Endothelial cell of umbilical vein (primary cell): ENCODE results near the gene CALD1. TPM values are rescaled to one million over a fixed set of nuclear protein-coding genes. Genes with fewer than 3 reads are reported as not detected.

Experiments used
- BruUV-seq: library from RNA; stranded (reverse); fragments of 400-500 nt; replicated peaks from 2 replicates; lab custom pipeline; 2021; lab: Mats Ljungman, UMichigan
- CTCF ChIA-PET: fragments of 300-600, 350-600 bp; sonication (Branson Sonifier 250); formaldehyde crosslinking; loops from one replicate; lab custom pipeline; 2021; ENCODE audit warnings: antibody characterized with exemption, inconsistent platforms; lab: Charles Lee
- POLR2A ChIA-PET: fragments of 300-600, 350-600 bp; sonication (Branson Sonifier 250); formaldehyde crosslinking; loops from one replicate; lab custom pipeline; 2021; ENCODE audit warnings: antibody characterized with exemption, inconsistent platforms; lab: Charles Lee
- DNase-seq: peaks from one replicate; pipeline ENCODE4 v3.0.0-alpha.2; 2011; ENCODE audit warnings: low read depth, low spot score
- FAIRE-seq: peaks from 2 replicates; lab custom pipeline; 2011; peaks lifted over from hg19 to GRCh38; lab: Jason Lieb, UNC
- H2AFZ ChIP-seq: 2 replicates; pipeline ENCODE4 v1.6.0; 2012; ENCODE audit warnings: low read depth, low read length, control low read depth, inconsistent platforms
- H3K27ac ChIP-seq: 2 replicates; pipeline ENCODE4 v1.5.1; 2011; ENCODE audit warnings: low read depth, mild to moderate bottlenecking, control low read depth, low read length, moderate library complexity; ENCODE audit not compliant: insufficient read depth
- H3K27me3 ChIP-seq, 2 experiments: 2 replicates each; pipeline versions ENCODE4 v1.6.0 to v1.6.1; 2011; ENCODE audit warnings: low read length in 2 of 2, mixed read lengths in 1 of 2; ENCODE audit not compliant: control insufficient read depth in 2 of 2, insufficient read depth in 2 of 2
- H3K36me3 ChIP-seq, 2 experiments: 2 replicates in 1 of 2; 3 replicates in 1 of 2; pipeline ENCODE4 v1.5.1; 2011; ENCODE audit warnings: low read length in 2 of 2, mild to moderate bottlenecking in 1 of 2, moderate library complexity in 1 of 2; ENCODE audit not compliant: control insufficient read depth in 2 of 2, insufficient read depth in 2 of 2; ENCODE audit errors: extremely low read depth in 1 of 2
- H3K4me1 ChIP-seq: 3 replicates; pipeline ENCODE4 v1.5.1; 2011; ENCODE audit warnings: mild to moderate bottlenecking, low read length; ENCODE audit not compliant: control insufficient read depth, insufficient read depth; ENCODE audit errors: extremely low read depth
- H3K4me2 ChIP-seq: 2 replicates; pipeline ENCODE4 v1.6.1; 2011; ENCODE audit warnings: low read length, control low read depth, mixed read lengths; ENCODE audit not compliant: insufficient read depth
- H3K4me3 ChIP-seq, 3 experiments: fragments of 200-600 bp in 1 of 3; sonication (generic), shearing (Covaris generic) in 1 of 3; replicated peaks in 1 of 3; 2 replicates each; pipeline ENCODE4 v1.5.1; 2011 to 2016; ENCODE audit warnings: control low read depth in 3 of 3, low read length in 3 of 3, mild to moderate bottlenecking in 2 of 3, inconsistent platforms in 1 of 3, low read depth in 1 of 3, moderate library complexity in 1 of 3; ENCODE audit not compliant: insufficient read depth in 1 of 3
- H3K79me2 ChIP-seq: 2 replicates; pipeline ENCODE4 v1.6.0; 2012; ENCODE audit warnings: low read length, inconsistent platforms; ENCODE audit not compliant: control insufficient read depth, insufficient read depth
- H3K9ac ChIP-seq: replicated peaks from 2 replicates; pipeline ENCODE3; 2011; ENCODE audit warnings: low read length, control low read depth; ENCODE audit not compliant: insufficient read depth; ENCODE audit errors: extremely low read depth
- H3K9me1 ChIP-seq: replicated peaks from 3 replicates; pipeline ENCODE4 v1.6.0; 2011; ENCODE audit warnings: mild to moderate bottlenecking, low read length; ENCODE audit not compliant: control insufficient read depth, insufficient read depth; ENCODE audit errors: extremely low read depth
- H3K9me3 ChIP-seq: replicated peaks from 2 replicates; pipeline ENCODE4 v1.5.1; 2012; ENCODE audit warnings: low read length, inconsistent platforms; ENCODE audit not compliant: control insufficient read depth, insufficient read depth
- H4K20me1 ChIP-seq: replicated peaks from 2 replicates; pipeline ENCODE3; 2011; ENCODE audit warnings: mild to moderate bottlenecking, low read length; ENCODE audit not compliant: control insufficient read depth, insufficient read depth; ENCODE audit errors: extremely low read depth
- CTCF ChIP-seq, 2 donors: IDR thresholded peaks; 1 replicate in 1 of 2; 2 replicates in 1 of 2; pipeline ENCODE4 v1.5.1; 2011; ENCODE audit warnings: low read length in 2 of 2, mild to moderate bottlenecking in 2 of 2, moderate library complexity in 2 of 2, control low read depth in 1 of 2, inconsistent platforms in 1 of 2, low read depth in 1 of 2; ENCODE audit not compliant: insufficient read depth in 1 of 2; ENCODE audit errors: extremely low read depth in 1 of 2
- EZH2 ChIP-seq: IDR thresholded peaks from 2 replicates; pipeline ENCODE4 v1.6.1; 2012; ENCODE audit warnings: borderline replicate concordance, low read depth, mild to moderate bottlenecking, moderate library complexity, low read length, inconsistent platforms; ENCODE audit not compliant: severe bottlenecking
- FOS ChIP-seq: IDR thresholded peaks from 2 replicates; pipeline ENCODE4 v1.6.1; 2011; ENCODE audit warnings: mild to moderate bottlenecking, low read length, moderate library complexity, borderline replicate concordance; ENCODE audit not compliant: insufficient read depth
- GATA2 ChIP-seq: IDR thresholded peaks from 2 replicates; pipeline ENCODE4 v1.7.0; 2011; ENCODE audit warnings: low read depth, mild to moderate bottlenecking, moderate library complexity, mixed read lengths, low read length; ENCODE audit not compliant: insufficient read length, insufficient read depth
- JUN ChIP-seq: IDR thresholded peaks from 2 replicates; pipeline ENCODE4 v1.6.1; 2011; ENCODE audit warnings: borderline replicate concordance, low read depth; ENCODE audit not compliant: insufficient read length, insufficient read depth
- MAX ChIP-seq: IDR thresholded peaks from 2 replicates; pipeline ENCODE4 v1.6.1; 2011; ENCODE audit not compliant: insufficient read depth, insufficient read length
- MYC ChIP-seq: IDR thresholded peaks from one replicate; pipeline ENCODE4 v1.6.1; 2011; ENCODE audit warnings: mild to moderate bottlenecking, low read depth, low read length
- POLR2AphosphoS5 ChIP-seq: IDR thresholded peaks from 2 replicates; pipeline ENCODE4 v1.6.1; 2012; ENCODE audit warnings: low read depth, mild to moderate bottlenecking, control low read depth, low read length, moderate library complexity; ENCODE audit not compliant: insufficient read depth
- dilution Hi-C: fragments of 300-500 bp; cut with MboI; formaldehyde crosslinking; loops from one replicate; pipeline ENCODE4 v1.15.0; 2019; ENCODE audit warnings: low sequenced_read_pairs; ENCODE audit not compliant: extremely low pct_ligation_motif_present
- intact Hi-C: fragments of 100-400 bp; cut with micrococcal nuclease; formaldehyde crosslinking; loops from one replicate; pipeline ENCODE4 v1.10.0; 2022
- polyA plus RNA-seq, 4 experiments: library from polyadenylated mRNA; depleted of rRNA in 3 of 4; stranded (reverse) in 3 of 4; unstranded in 1 of 4; fragments of >200 nt; gene quantifications; 2 replicates each; pipeline versions ENCODE4 v1.2.1 to v1.2.3, GENCODE V29; 2011 to 2012; ENCODE audit warnings: missing spikeins in 1 of 4
- total RNA-seq: library from RNA; stranded (reverse); gene quantifications from 2 replicates; pipeline ENCODE4 v1.2.3, GENCODE V29; 2021

CALD1 gene
- total and polyA plus RNA-seq, 2 donors (not counting 3 experiments of a cell fraction or from before 2014, with no cell fraction given) = 136 to 307 TPM

GRCh38 chr7:134845461-134845860, 66.0 kb downstream of the CALD1 start:
- CTCF ChIA-PET = interaction anchor here (3.0 kb wide), 1 partner anchor 11 kb away, joined by 9 read pairs; no protein-coding TSS in a partner anchor
- no peak for FAIRE-seq
- POLR2A ChIA-PET = no interaction called here
- no TSS peak for BruUV-seq
- Histone ChIP-seq H3K9me3 (no peaks in the 10 kb centered on the region), H3K9ac (no peak overlapping the region), H3K9me1 (no peaks in the 10 kb centered on the region), H3K27ac (no peak overlapping the region), H3K79me2 (peaks cover 77% of the 10 kb centered on the region), H3K4me2 (no peak overlapping the region), H3K36me3 (peaks cover 16 to 17% of the 10 kb centered on the region in 2 experiments), H2AFZ (no peak overlapping the region), H3K4me3 (no peak overlapping the region), H3K4me1 (peaks cover 37% of the 10 kb centered on the region), H4K20me1 (no peaks in the 10 kb centered on the region), H3K27me3 (no peaks in the 10 kb centered on the region)
- intact Hi-C loops = no loop called here
- no peak for DNase-seq
- TF ChIP-seq CTCF (IDR thresholded peaks at IDR 0.05; ENCODE audit: extremely low read depth in 1 of 2, insufficient read depth in 1 of 2, low read depth in 1 of 2, low read length in 2 of 2) (peak in 1 of 2 donors; percentile 18), POLR2AphosphoS5 (no peak)
- dilution Hi-C loops = no loop called here

- no peak overlapping the region for H3K9ac ChIP-seq
- H3K9me3 ChIP-seq = no peaks in the 10 kb centered on the region
- peak; percentile 44 for DNase-seq
- H4K20me1 ChIP-seq = no peaks in the 10 kb centered on the region
- H3K27me3 ChIP-seq = no peaks in the 10 kb centered on the region
- no peak overlapping the region for H3K4me3 ChIP-seq
- peaks cover 83% of the 10 kb centered on the region for H3K79me2 ChIP-seq
- TF ChIP-seq FOS = no peak
- TF ChIP-seq JUN = no peak
- TF ChIP-seq MAX = no peak
- TF ChIP-seq MYC = no peak
- TF ChIP-seq GATA2 = no peak
- TF ChIP-seq EZH2 = no peak
- no peak overlapping the region for H2AFZ ChIP-seq
- BruUV-seq = no TSS peak
- peaks cover 16 to 20% of the 10 kb centered on the region in 2 experiments for H3K36me3 ChIP-seq
- H3K27ac ChIP-seq = no peak overlapping the region
- peaks cover 25% of the 10 kb centered on the region for H3K4me1 ChIP-seq
- intact Hi-C loops (no loop called here), dilution Hi-C loops (no loop called here)
- H3K9me1 ChIP-seq = no peaks in the 10 kb centered on the region
- CTCF ChIA-PET = interaction anchor here (0.7 to 3.0 kb wide), 4 partner anchors 8 to 21 kb away, joined by 3 to 9 read pairs (median 4); no protein-coding TSS in a partner anchor
- H3K4me2 ChIP-seq = no peak overlapping the region
- FAIRE-seq = no peak
- POLR2A ChIA-PET = interaction anchor here (0.7 kb wide), 1 partner anchor 39 kb away, joined by 5 read pairs; no protein-coding TSS in a partner anchor
Measured at GRCh38 chr7:134847851-134848588, 68.6 kb downstream of the CALD1 start.
